Cardiac fibroblast (primary cell): ENCODE data around the gene LIMCH1.

ENCODE experiments used
- DNase-seq, 2 donors: peaks; one replicate each; pipeline versions ENCODE4 v3.0.0 to v3.0.0-alpha.2; 2010; ENCODE audit warnings: low read depth in 2 of 2
- H3K4me3 ChIP-seq, 2 donors: replicated peaks in 1 of 2; 1 replicate in 1 of 2; 2 replicates in 1 of 2; pipeline ENCODE4 v1.5.1; 2011; ENCODE audit warnings: low read depth in 2 of 2, low read length in 2 of 2, mild to moderate bottlenecking in 2 of 2, moderate library complexity in 1 of 2
- CTCF ChIP-seq: IDR thresholded peaks from one replicate; pipeline ENCODE4 v1.5.1; 2011; ENCODE audit warnings: low read depth, mild to moderate bottlenecking, low read length, inconsistent platforms

LIMCH1 gene

GRCh38 chr4:41670982-41671381 lies 133.0 kb downstream of the LIMCH1 start:
- no peak overlapping the region for H3K4me3 ChIP-seq
- no peak for DNase-seq
- no peak for TF ChIP-seq CTCF

- no peak overlapping the region for H3K4me3 ChIP-seq
- DNase-seq = no peak
- no peak for TF ChIP-seq CTCF
These were observed 140.3 kb downstream of the LIMCH1 start for GRCh38 chr4:41678086-41678816.

GRCh38 chr4:41678951-41679350 lies 141.0 kb downstream of the LIMCH1 start:
- no peak overlapping the region for H3K4me3 ChIP-seq
- DNase-seq = no peak
- no peak for TF ChIP-seq CTCF

- no peak overlapping the region for H3K4me3 ChIP-seq
- TF ChIP-seq CTCF = no peak
- peak in 1 of 2 donors; percentile 18 for DNase-seq
These were observed 142.0 kb downstream of the LIMCH1 start for GRCh38 chr4:41679991-41680390.

- no peak for DNase-seq
- TF ChIP-seq CTCF = no peak
- H3K4me3 ChIP-seq = no peak overlapping the region
These were observed 143.1 kb downstream of the LIMCH1 start for GRCh38 chr4:41681054-41681453.

GRCh38 chr4:41683326-41683725 lies 145.4 kb downstream of the LIMCH1 start:
- H3K4me3 ChIP-seq = no peak overlapping the region
- no peak for TF ChIP-seq CTCF
- no peak for DNase-seq

GRCh38 chr4:41686893-41687292 lies 148.9 kb downstream of the LIMCH1 start:
- H3K4me3 ChIP-seq = no peak overlapping the region
- DNase-seq = no peak
- TF ChIP-seq CTCF = no peak
